HG03558 (cell line): Measurements from ENCODE around the gene LMNTD1.
"Not testable (repeated sequence)": the region's sequence is repeated elsewhere in the genome, so short reads cannot be mapped to it uniquely, and the experiment has no call there.

Source experiments
- ATAC-seq: cut with Tn5 transposase; IDR thresholded peaks from one replicate; pipeline ENCODE4 v1.9.1; 2021; ENCODE audit warnings: moderate number of reproducible peaks; ENCODE audit not compliant: unreplicated experiment; ENCODE audit errors: extremely low read depth

The LMNTD1 gene

GRCh38 chr12:25495331-25496097 is 57.6 kb downstream of the LMNTD1 start:
- ATAC-seq: no peak

GRCh38 chr12:25494926-25495325 is 58.2 kb downstream of the LMNTD1 start:
- no peak for ATAC-seq

DNA sequence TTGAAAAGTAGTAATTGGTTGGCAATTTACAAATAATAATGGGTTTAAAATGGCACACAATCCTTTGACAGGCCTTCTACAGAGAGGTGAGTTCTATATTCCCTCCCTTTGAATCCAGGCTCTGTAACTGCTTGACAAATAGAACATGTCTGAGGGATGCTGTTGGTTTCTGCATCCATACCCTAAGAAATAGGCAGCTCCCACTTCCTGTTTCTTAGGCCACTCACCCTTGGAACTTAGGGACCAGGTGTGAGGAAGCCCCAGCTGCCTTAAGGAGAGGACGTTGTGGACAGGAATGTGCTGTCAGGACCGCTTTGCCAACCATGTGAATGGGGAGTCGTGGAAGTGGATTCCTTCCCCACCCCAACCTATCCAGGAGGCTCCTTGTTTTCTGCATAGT is 59.4 kb downstream of the LMNTD1 start:
- ATAC-seq: no peak

- no peak for ATAC-seq
Measured at GRCh38 chr12:25491396-25492325, 61.4 kb downstream of the LMNTD1 start.

GRCh38 chr12:25488956-25489870 is 63.9 kb downstream of the LMNTD1 start:
- not testable (repeated sequence) for ATAC-seq

GRCh38 chr12:25482625-25483024 is 70.5 kb downstream of the LMNTD1 start:
- no peak for ATAC-seq

DNA sequence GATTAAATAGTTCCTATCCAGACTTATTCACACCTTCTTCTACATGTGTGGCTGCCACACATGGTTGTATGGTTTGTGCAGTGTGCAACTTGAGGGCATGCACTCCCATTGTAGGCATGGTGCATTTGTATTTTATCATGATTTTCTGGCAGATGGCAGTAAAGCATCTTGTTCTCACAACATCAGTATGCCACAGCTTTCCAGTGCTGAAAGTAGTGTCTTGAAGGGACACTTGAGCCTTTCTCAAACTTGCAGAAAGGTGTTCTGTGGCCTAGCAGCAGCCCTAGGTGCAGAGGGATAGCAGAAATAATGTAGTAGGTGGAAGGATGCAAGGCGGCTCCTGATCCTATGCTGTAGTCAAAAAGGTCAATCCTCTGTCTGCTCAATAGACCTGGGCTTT is 72.9 kb downstream of the LMNTD1 start:
- no peak for ATAC-seq

GRCh38 chr12:25477217-25477616 is 75.9 kb downstream of the LMNTD1 start:
- ATAC-seq: no peak

GRCh38 chr12:25472453-25472852 is 80.6 kb downstream of the LMNTD1 start:
- ATAC-seq: no peak

- ATAC-seq: no peak
Measured at GRCh38 chr12:25469861-25470260, 83.2 kb downstream of the LMNTD1 start.

DNA sequence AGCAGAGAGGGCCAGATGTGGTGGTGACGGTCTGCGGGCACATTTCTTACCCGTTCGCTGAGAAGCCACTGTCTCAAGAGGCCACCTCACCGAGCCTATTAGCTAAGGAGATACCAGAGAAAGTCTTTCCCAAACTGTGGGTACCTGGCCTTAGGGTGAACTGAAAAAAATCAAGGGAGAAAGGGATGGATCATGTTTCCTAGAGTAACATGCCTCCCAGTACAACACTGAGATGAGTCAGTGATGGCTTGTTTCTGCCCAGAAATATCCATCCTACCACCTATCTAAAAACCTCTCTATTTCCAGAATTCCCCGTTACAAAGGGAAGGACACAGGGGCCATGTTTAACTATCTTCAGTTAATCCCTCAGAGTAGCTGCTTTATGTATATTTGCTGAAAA is 83.7 kb downstream of the LMNTD1 start:
- ATAC-seq: no peak

GRCh38 chr12:25463521-25463920 is 89.6 kb downstream of the LMNTD1 start:
- ATAC-seq: no peak

GRCh38 chr12:25463005-25463404 is 90.1 kb downstream of the LMNTD1 start:
- ATAC-seq: no peak

GRCh38 chr12:25459541-25459951 is 93.5 kb downstream of the LMNTD1 start:
- ATAC-seq: peak; percentile 75

DNA sequence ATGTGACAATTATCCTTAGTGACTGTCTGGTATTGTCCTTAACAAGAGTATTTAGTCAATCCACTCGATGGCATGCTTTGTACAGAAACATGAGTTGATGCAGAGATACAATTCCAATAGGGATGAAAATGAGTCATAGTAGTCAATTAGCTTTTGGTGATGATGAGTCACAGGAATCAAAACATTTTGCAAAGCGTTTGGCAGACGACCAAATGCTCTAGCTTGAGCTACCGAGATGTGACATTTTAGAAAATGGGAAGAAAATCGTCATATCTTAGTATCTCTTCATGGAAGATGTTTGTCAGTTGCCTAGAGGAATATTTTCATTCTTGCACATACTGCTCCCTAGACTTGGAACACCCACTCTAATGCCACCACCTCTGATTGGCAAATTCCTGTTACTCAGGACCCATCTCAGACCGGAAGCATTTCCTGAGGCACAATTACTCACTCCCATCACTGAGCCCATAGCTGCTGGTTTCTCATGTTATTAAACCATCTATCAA is 95.0 kb downstream of the LMNTD1 start:
- no peak for ATAC-seq

DNA sequence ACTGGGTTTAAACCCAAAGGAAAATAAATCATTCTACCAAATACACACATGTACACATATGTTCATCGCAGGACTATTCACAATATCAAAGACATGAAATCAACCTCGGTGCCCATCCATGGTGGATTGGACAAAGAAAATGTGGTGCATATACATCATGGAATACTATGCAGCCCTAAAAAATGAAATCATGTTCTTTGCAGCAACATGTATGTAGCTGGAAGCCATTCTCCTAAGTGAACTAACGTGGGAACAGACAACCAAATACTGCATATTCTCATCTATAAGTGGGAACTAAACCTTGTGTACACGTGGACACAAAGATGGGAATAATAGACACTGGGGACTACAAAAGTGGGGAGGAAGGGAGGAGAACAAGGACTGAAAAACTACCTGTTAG is 96.6 kb downstream of the LMNTD1 start:
- no peak for ATAC-seq

DNA sequence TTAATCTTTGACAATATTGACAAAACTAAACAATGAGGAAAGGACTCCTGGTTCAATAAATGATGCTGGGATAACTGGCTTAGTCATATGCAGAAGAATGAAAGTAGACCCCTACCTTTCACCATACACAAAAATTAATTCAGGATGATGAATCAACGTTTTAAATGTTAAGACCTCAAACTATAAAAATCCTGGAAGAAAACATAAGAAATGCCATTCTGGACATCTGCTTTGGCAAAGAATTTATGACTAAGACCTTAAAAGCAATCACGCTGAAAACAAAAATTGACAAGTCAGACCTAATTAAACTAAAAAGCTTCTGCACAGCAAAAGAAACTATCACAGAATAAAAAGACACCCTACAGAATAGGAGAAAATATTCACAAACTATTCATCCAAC is 97.4 kb downstream of the LMNTD1 start:
- no peak for ATAC-seq

- ATAC-seq: no peak
Measured at GRCh38 chr12:25449007-25449406, 104.1 kb downstream of the LMNTD1 start.

DNA sequence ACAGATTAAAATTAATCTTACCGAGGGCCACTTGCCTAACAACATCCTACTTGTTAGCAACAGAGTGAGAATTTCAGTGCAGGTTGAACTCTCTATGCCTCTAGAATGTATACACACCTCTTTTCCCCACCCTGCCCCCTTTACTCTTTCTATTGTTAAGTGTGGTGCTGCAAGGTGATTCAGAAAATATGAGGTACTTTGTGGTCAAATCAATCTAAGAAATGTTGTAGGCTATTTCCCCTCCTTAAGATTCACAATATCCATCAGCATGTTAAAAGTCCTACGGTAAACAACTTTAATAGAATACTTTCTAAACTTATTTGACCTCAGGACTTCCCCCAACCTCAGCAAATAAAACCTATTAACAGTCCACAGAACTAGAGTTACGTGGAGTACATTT is 106.0 kb downstream of the LMNTD1 start:
- no peak for ATAC-seq

- ATAC-seq: no peak
Measured at GRCh38 chr12:25438638-25439037, 114.4 kb downstream of the LMNTD1 start.
